B cell (primary cell): ENCODE measurements around the gene RUFY4. TPM values are rescaled to one million over a fixed set of nuclear protein-coding genes. Genes with fewer than 3 reads are reported as not detected.

Source experiments
- ATAC-seq: fragments of 200-7000 bp; cut with Tn5 transposase; one replicate; pipeline ENCODE4 v1.10.0; 2021; ENCODE audit warnings: low read depth, mild to moderate bottlenecking, moderate number of reproducible peaks, moderate library complexity
- CTCF ChIA-PET: fragments of 350-600 bp; sonication (Branson Sonifier 250); formaldehyde crosslinking; loops from one replicate; lab custom pipeline; 2021; ENCODE audit warnings: antibody characterized with exemption, inconsistent platforms; lab: Charles Lee
- POLR2A ChIA-PET: fragments of 350-600 bp; sonication (Branson Sonifier 250); formaldehyde crosslinking; loops from one replicate; lab custom pipeline; 2021; ENCODE audit warnings: antibody characterized with exemption; lab: Charles Lee
- DNase-seq: peaks from one replicate; pipeline ENCODE4 v3.0.0; 2013
- H2AFZ ChIP-seq: 2 replicates; pipeline ENCODE4 v1.6.1; 2012; ENCODE audit warnings: mild to moderate bottlenecking, low read depth, low read length; ENCODE audit not compliant: insufficient read depth, poor library complexity, severe bottlenecking
- H3K27ac ChIP-seq, 2 donors: 1 replicate in 1 of 2; 2 replicates in 1 of 2; pipeline ENCODE4 v1.5.1; 2012 to 2013; ENCODE audit warnings: low read length in 2 of 2, mild to moderate bottlenecking in 2 of 2, moderate library complexity in 1 of 2
- H3K27me3 ChIP-seq, 4 experiments: fragments of 200-600 bp in 1 of 4; sonication (generic) in 1 of 4; replicated peaks in 1 of 4; 1 replicate in 2 of 4; 2 replicates in 2 of 4; pipeline versions ENCODE4 v1.6.1 to v1.7.0; 2013 to 2016; ENCODE audit warnings: low read length in 3 of 4, mild to moderate bottlenecking in 2 of 4, mixed read lengths in 1 of 4, moderate library complexity in 1 of 4; ENCODE audit not compliant: insufficient read depth in 4 of 4, control insufficient read depth in 3 of 4; ENCODE audit errors: control extremely low read depth in 1 of 4
- H3K36me3 ChIP-seq, 2 experiments: replicated peaks in 1 of 2; 1 replicate in 1 of 2; 2 replicates in 1 of 2; pipeline versions ENCODE4 v1.6.1 to v1.7.1; 2013; ENCODE audit warnings: low read length in 1 of 2; ENCODE audit not compliant: insufficient read depth in 2 of 2, control insufficient read depth in 1 of 2; ENCODE audit errors: control extremely low read depth in 1 of 2, extremely low read depth in 1 of 2
- H3K4me1 ChIP-seq, 2 donors: fragments of 200-600 bp in 1 of 2; sonication (generic) in 1 of 2; 1 replicate in 1 of 2; 2 replicates in 1 of 2; pipeline versions ENCODE4 v1.5.1 to v1.6.1; 2013 to 2017; ENCODE audit warnings: low read length in 2 of 2; ENCODE audit not compliant: control insufficient read depth in 2 of 2, insufficient read depth in 2 of 2
- H3K4me2 ChIP-seq: replicated peaks from 2 replicates; pipeline ENCODE3; 2012; ENCODE audit warnings: mild to moderate bottlenecking, low read depth, low read length; ENCODE audit not compliant: poor library complexity, severe bottlenecking
- H3K4me3 ChIP-seq, 5 experiments: fragments of 200-600 bp in 1 of 5; sonication (generic) in 1 of 5; 1 replicate in 3 of 5; 2 replicates in 2 of 5; pipeline versions ENCODE4 v1.5.1 to v1.7.0; 2011 to 2016; ENCODE audit warnings: low read length in 4 of 5, mild to moderate bottlenecking in 4 of 5, low read depth in 2 of 5, control low read depth in 1 of 5, moderate library complexity in 1 of 5; ENCODE audit not compliant: insufficient read depth in 1 of 5; ENCODE audit errors: control extremely low read depth in 1 of 5, extremely low read depth in 1 of 5
- H3K79me2 ChIP-seq: fragments of 200-600 bp; sonication (generic); one replicate; pipeline ENCODE4 v1.6.0; 2016; ENCODE audit warnings: low read length; ENCODE audit not compliant: control insufficient read depth, insufficient read depth
- H3K9ac ChIP-seq: fragments of 200-600 bp; sonication (generic); 2 replicates; pipeline ENCODE4 v1.6.1; 2017; ENCODE audit warnings: mild to moderate bottlenecking, low read length, moderate library complexity
- H3K9me3 ChIP-seq, 3 donors: one replicate each; pipeline versions ENCODE4 v1.6.1 to v1.7.1; 2013; ENCODE audit warnings: low read length in 2 of 3; ENCODE audit not compliant: control insufficient read depth in 2 of 3, insufficient read depth in 1 of 3; ENCODE audit errors: control extremely low read depth in 1 of 3
- H4K20me1 ChIP-seq: 2 replicates; pipeline ENCODE4 v1.6.0; 2012; ENCODE audit warnings: mild to moderate bottlenecking, low read length; ENCODE audit not compliant: insufficient read depth, control insufficient read depth, poor library complexity, severe bottlenecking
- H3K27ac Mint-ChIP-seq: one replicate; pipeline ENCODE4 v1.8.0; 2021; ENCODE audit warnings: mixed read lengths
- H3K27me3 Mint-ChIP-seq: one replicate; pipeline ENCODE4 v1.8.0; 2021; ENCODE audit warnings: mixed read lengths
- H3K4me1 Mint-ChIP-seq: one replicate; pipeline ENCODE4 v1.8.0; 2021; ENCODE audit warnings: mixed read lengths
- H3K4me3 Mint-ChIP-seq: one replicate; pipeline ENCODE4 v1.8.0; 2021; ENCODE audit warnings: mixed read lengths
- H3K9me3 Mint-ChIP-seq: one replicate; pipeline ENCODE4 v1.8.0; 2022; ENCODE audit warnings: mixed read lengths; ENCODE audit not compliant: insufficient read depth
- EZH2 ChIP-seq: IDR thresholded peaks from 2 replicates; pipeline ENCODE4 v1.6.1; 2012; ENCODE audit warnings: borderline replicate concordance, low read depth, mild to moderate bottlenecking, moderate library complexity, low read length; ENCODE audit not compliant: insufficient read depth, poor library complexity, severe bottlenecking
- WGBS: methylation state at CpG from one replicate; pipeline ENCODE4 v1.1.5; 2013; ENCODE audit warnings: missing lambda C conversion rate; ENCODE audit not compliant: insufficient coverage; 5-methylcytosine and 5-hydroxymethylcytosine counted together
- intact Hi-C: fragments of 100-400 bp; cut with micrococcal nuclease; formaldehyde crosslinking; loops from one replicate; pipeline ENCODE4 v1.10.0; 2022
- polyA plus RNA-seq: library from polyadenylated mRNA; depleted of rRNA; stranded (reverse); fragments of >200 nt; gene quantifications from 2 replicates; pipeline ENCODE4 v1.2.3, GENCODE V29; 2012
- total RNA-seq, 2 donors: library from RNA; stranded (reverse); fragments of 120-200 nt in 1 of 2; gene quantifications; 1 replicate in 1 of 2; 2 replicates in 1 of 2; pipeline versions ENCODE4 v1.2.3 to v1.2.4, GENCODE V29; 2013 to 2022
- TF ChIP-seq, protein P1 (sequence below): fragments of 200-600 bp; IDR thresholded peaks from one replicate; pipeline ENCODE4 v1.8.0; 2022; ENCODE audit warnings: antibody characterized with exemption, mild to moderate bottlenecking

The RUFY4 gene
- total and polyA plus RNA-seq, 2 donors (not counting 1 experiment from before 2014, with no cell fraction given): 0.34 TPM; not detected in 1

DNA sequence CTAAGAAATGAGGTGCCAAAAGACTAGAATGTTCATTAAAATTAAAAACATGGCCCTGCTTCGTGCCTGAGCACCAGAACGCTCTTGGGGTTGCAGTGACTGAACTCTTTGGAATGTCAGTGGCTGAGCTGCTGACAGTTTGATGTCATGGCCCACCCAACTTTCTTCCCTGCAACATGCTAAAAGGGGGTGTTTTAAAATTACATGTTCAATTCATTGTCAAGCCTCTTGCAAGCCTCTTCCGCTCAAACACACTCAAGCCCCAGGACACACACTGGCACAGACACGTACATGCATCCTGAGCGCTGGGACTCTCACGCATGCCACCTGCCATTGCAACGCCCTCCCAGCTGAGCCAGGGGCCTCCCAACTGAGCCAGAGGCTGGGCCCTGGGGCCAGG lies 12.6 kb downstream of the RUFY4 start:
- TF ChIP-seq EZH2: no peak
- Histone ChIP-seq H3K79me2 (no peaks in the 10 kb centered on the region), H4K20me1 (no peaks in the 10 kb centered on the region), H2AFZ (no peak overlapping the region), H3K9ac (no peak overlapping the region), H3K27me3 (no peaks in the 10 kb centered on the region), H3K27ac (no peak overlapping the region), H3K4me2 (no peak overlapping the region), H3K36me3 (no peaks in the 10 kb centered on the region), H3K4me1 (peaks cover 0 to 4% of the 10 kb centered on the region in 2 donors), H3K9me3 (peaks cover 0 to 3% (median 2%) of the 10 kb centered on the region in 3 donors), H3K4me3 (no peak overlapping the region)
- intact Hi-C loops: no loop called here
- no peak overlapping the region for H3K27ac Mint-ChIP-seq
- POLR2A ChIA-PET: no interaction called here
- WGBS: 93% methylated on average over 7 of the region's 7 CpGs
- H3K27me3 Mint-ChIP-seq: no peaks in the 10 kb centered on the region
- no peak overlapping the region for H3K4me3 Mint-ChIP-seq
- H3K4me1 Mint-ChIP-seq: peaks cover 3% of the 10 kb centered on the region
- DNase-seq: no peak
- ATAC-seq: no peak
- peaks cover 10% of the 10 kb centered on the region for H3K9me3 Mint-ChIP-seq
- CTCF ChIA-PET: interaction anchor here (1.0 kb wide), 1 partner anchor 8 kb away, joined by 3 read pairs; no protein-coding TSS in a partner anchor

DNA sequence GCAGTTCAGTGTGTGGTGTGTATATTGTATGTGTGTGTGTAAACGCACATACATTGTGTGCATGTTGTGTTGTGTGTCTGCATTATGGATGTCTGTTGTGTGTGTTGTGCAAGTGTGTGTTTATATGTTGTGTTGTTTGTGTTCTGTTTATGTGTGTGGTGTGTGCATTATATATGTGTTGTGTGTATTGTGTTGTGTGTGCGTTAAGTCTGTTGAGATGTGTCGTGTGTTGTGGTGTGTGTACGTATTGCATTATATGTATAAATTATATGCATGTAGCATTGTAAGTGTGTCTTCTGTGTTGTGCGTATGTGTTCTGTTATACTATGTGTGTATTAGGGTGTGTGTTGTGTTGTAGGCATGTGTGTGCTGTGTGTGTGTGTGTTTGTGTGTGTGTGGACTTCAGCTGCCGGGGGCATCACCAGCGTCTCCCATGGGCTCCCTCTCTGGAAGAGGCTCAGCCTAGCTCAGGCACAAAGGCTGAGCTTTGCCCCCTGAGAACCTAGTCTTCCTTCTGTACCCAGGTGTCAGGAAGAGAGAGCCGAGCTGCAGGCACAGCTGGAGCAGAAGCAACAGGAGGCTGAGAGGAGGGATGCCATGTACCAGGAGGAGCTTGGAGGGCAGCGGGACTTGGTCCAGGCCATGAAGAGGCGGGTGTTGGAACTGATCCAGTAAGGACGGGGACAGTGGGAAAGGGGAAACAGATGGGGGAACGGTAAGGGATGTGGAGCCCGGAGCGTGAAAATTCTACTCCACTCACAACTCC lies 13.7 kb downstream of the RUFY4 start:
- H3K27ac ChIP-seq: no peak overlapping the region
- H3K27me3 Mint-ChIP-seq: no peaks in the 10 kb centered on the region
- WGBS: 86% methylated on average over 8 of the region's 14 CpGs
- intact Hi-C loops: no loop called here
- ChIA-PET CTCF (interaction anchor here (1.0 kb wide), 1 partner anchor 9 kb away, joined by 3 read pairs; no protein-coding TSS in a partner anchor), POLR2A (no interaction called here)
- H3K4me1 ChIP-seq: peaks cover 0 to 4% of the 10 kb centered on the region in 2 donors
- peaks cover 3% of the 10 kb centered on the region for H3K4me1 Mint-ChIP-seq
- no peak overlapping the region for H3K4me3 Mint-ChIP-seq
- TF ChIP-seq, protein P1, sequence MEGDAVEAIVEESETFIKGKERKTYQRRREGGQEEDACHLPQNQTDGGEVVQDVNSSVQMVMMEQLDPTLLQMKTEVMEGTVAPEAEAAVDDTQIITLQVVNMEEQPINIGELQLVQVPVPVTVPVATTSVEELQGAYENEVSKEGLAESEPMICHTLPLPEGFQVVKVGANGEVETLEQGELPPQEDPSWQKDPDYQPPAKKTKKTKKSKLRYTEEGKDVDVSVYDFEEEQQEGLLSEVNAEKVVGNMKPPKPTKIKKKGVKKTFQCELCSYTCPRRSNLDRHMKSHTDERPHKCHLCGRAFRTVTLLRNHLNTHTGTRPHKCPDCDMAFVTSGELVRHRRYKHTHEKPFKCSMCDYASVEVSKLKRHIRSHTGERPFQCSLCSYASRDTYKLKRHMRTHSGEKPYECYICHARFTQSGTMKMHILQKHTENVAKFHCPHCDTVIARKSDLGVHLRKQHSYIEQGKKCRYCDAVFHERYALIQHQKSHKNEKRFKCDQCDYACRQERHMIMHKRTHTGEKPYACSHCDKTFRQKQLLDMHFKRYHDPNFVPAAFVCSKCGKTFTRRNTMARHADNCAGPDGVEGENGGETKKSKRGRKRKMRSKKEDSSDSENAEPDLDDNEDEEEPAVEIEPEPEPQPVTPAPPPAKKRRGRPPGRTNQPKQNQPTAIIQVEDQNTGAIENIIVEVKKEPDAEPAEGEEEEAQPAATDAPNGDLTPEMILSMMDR: no peak
- no peak for TF ChIP-seq EZH2
- H4K20me1 ChIP-seq: no peaks in the 10 kb centered on the region
- H3K79me2 ChIP-seq: no peaks in the 10 kb centered on the region
- peaks cover 0 to 3% (median 0%) of the 10 kb centered on the region in 4 experiments for H3K27me3 ChIP-seq
- H3K36me3 ChIP-seq: no peaks in the 10 kb centered on the region
- no peak overlapping the region for H2AFZ ChIP-seq
- DNase-seq (no peak), ATAC-seq (no peak)
- peaks cover 0 to 2% (median 1%) of the 10 kb centered on the region in 3 donors for H3K9me3 ChIP-seq
- H3K4me2 ChIP-seq: no peak overlapping the region
- peaks cover 10% of the 10 kb centered on the region for H3K9me3 Mint-ChIP-seq
- H3K9ac ChIP-seq: no peak overlapping the region
- no peak overlapping the region for H3K27ac Mint-ChIP-seq
- H3K4me3 ChIP-seq: no peak overlapping the region
